WTC11 (cell line): ENCODE results near the gene TAL1. TPM values are rescaled to one million over a fixed set of nuclear protein-coding genes. Genes with fewer than 3 reads are reported as not detected.

ENCODE experiments used
- ATAC-seq: fragments of 200-7000 bp; cut with Tn5 transposase; 2 replicates; pipeline ENCODE4 v1.10.0; 2021; ENCODE audit warnings: mild to moderate bottlenecking, moderate library complexity
- CTCF ChIA-PET: fragments of 300-600 bp; sonication (Branson Sonifier 250); formaldehyde crosslinking; loops from one replicate; lab custom pipeline; 2021; ENCODE audit warnings: antibody characterized with exemption; lab: Charles Lee
- POLR2A ChIA-PET: fragments of 350-600 bp; sonication (Branson Sonifier 250); formaldehyde crosslinking; loops from one replicate; lab custom pipeline; 2021; ENCODE audit warnings: antibody characterized with exemption; lab: Charles Lee
- DNase-seq: peaks from one replicate; pipeline ENCODE4 v3.0.0; 2021; ENCODE audit warnings: low spot score
- H3K27ac Mint-ChIP-seq: 2 replicates; pipeline ENCODE4 v1.8.0; 2021; ENCODE audit warnings: mixed read lengths
- H3K27me3 Mint-ChIP-seq: 2 replicates; pipeline ENCODE4 v1.8.0; 2021; ENCODE audit warnings: low read depth, mild to moderate bottlenecking, moderate library complexity, mixed read lengths
- H3K36me3 Mint-ChIP-seq: 2 replicates; pipeline ENCODE4 v1.8.0; 2021; ENCODE audit warnings: mixed read lengths
- H3K4me1 Mint-ChIP-seq: 2 replicates; pipeline ENCODE4 v1.8.0; 2022; ENCODE audit warnings: mixed read lengths
- H3K4me3 Mint-ChIP-seq: 2 replicates; pipeline ENCODE4 v1.8.0; 2021; ENCODE audit warnings: mild to moderate bottlenecking, moderate library complexity, mixed read lengths
- H3K9me3 Mint-ChIP-seq: 2 replicates; pipeline ENCODE4 v1.8.0; 2021; ENCODE audit warnings: mixed read lengths
- CBFB ChIP-seq: sonication (generic); formaldehyde crosslinking; IDR thresholded peaks from 2 replicates; pipeline ENCODE4 v1.8.1; 2022; ENCODE audit warnings: mild to moderate bottlenecking, low read depth, missing genetic modification reagents
- CREB1 ChIP-seq: sonication (generic); formaldehyde crosslinking; IDR thresholded peaks from 2 replicates; pipeline ENCODE4 v1.8.0; 2023; ENCODE audit warnings: mild to moderate bottlenecking, missing genetic modification reagents
- CTCF ChIP-seq: fragments of 200-600 bp; IDR thresholded peaks from 2 replicates; pipeline ENCODE4 v1.8.0; 2022; ENCODE audit warnings: antibody characterized with exemption
- EMX1 ChIP-seq: fragments of 250-450 bp; sonication (Bioruptor Pico); IDR thresholded peaks from 2 replicates; pipeline ENCODE4 v1.8.0; 2021; ENCODE audit warnings: mild to moderate bottlenecking
- FOXP1 ChIP-seq: sonication (generic); formaldehyde crosslinking; IDR thresholded peaks from 2 replicates; pipeline ENCODE4 v1.8.0; 2022; ENCODE audit warnings: missing genetic modification reagents, mild to moderate bottlenecking, moderate library complexity, borderline replicate concordance
- GABPB1 ChIP-seq: sonication (generic); formaldehyde crosslinking; IDR thresholded peaks from 2 replicates; pipeline ENCODE4 v1.8.1; 2023; ENCODE audit warnings: mild to moderate bottlenecking, missing genetic modification reagents
- IRF1 ChIP-seq: sonication (generic); formaldehyde crosslinking; IDR thresholded peaks from 2 replicates; pipeline ENCODE4 v1.8.0; 2023; ENCODE audit warnings: missing genetic modification reagents
- KAT7 ChIP-seq: sonication (generic); formaldehyde crosslinking; IDR thresholded peaks from 2 replicates; pipeline ENCODE4 v1.8.1; 2023; ENCODE audit warnings: missing genetic modification reagents, mild to moderate bottlenecking, borderline replicate concordance
- MXD4 ChIP-seq: fragments of 250-450 bp; sonication (Bioruptor Pico); IDR thresholded peaks from 2 replicates; pipeline ENCODE4 v1.8.0; 2021; ENCODE audit warnings: mild to moderate bottlenecking, moderate library complexity, borderline replicate concordance
- NFATC4 ChIP-seq: fragments of 250-450 bp; sonication (Bioruptor Pico); IDR thresholded peaks from 2 replicates; pipeline ENCODE4 v1.9.0; 2021; ENCODE audit warnings: mild to moderate bottlenecking
- PRRX2 ChIP-seq: fragments of 250-450 bp; sonication (Bioruptor Pico); IDR thresholded peaks from 2 replicates; pipeline ENCODE4 v1.8.0; 2021; ENCODE audit warnings: mild to moderate bottlenecking
- SMAD4 ChIP-seq: sonication (generic); formaldehyde crosslinking; IDR thresholded peaks from 2 replicates; pipeline ENCODE4 v1.8.0; 2022; ENCODE audit warnings: mild to moderate bottlenecking, missing genetic modification reagents
- TCF7 ChIP-seq: sonication (generic); formaldehyde crosslinking; IDR thresholded peaks from 2 replicates; pipeline ENCODE4 v1.8.0; 2022; ENCODE audit warnings: mild to moderate bottlenecking, low read depth, missing genetic modification reagents, moderate library complexity
- TEAD1 ChIP-seq: sonication (generic); formaldehyde crosslinking; IDR thresholded peaks from 2 replicates; pipeline ENCODE4 v1.8.0; 2022; ENCODE audit warnings: mild to moderate bottlenecking, missing genetic modification reagents
- ZNF232 ChIP-seq: sonication (generic); formaldehyde crosslinking; IDR thresholded peaks from 2 replicates; pipeline ENCODE4 v1.8.0; 2022; ENCODE audit warnings: mild to moderate bottlenecking, missing genetic modification reagents
- ZNF317 ChIP-seq: sonication (generic); formaldehyde crosslinking; IDR thresholded peaks from 2 replicates; pipeline ENCODE4 v1.8.1; 2023; ENCODE audit warnings: low read depth, mild to moderate bottlenecking, moderate library complexity, missing genetic modification reagents, borderline replicate concordance
- ZNF532 ChIP-seq: fragments of 250-450 bp; sonication (Bioruptor Pico); IDR thresholded peaks from 2 replicates; pipeline ENCODE4 v1.9.0; 2021; ENCODE audit warnings: mild to moderate bottlenecking, borderline replicate concordance
- total RNA-seq: library from RNA; stranded (reverse); gene quantifications from 3 replicates; pipeline ENCODE4 v1.2.3, GENCODE V29; 2021
- TF ChIP-seq, protein P1 (sequence below): fragments of 250-450 bp; sonication (Bioruptor Pico); IDR thresholded peaks from 2 replicates; pipeline ENCODE4 v1.9.0; 2021; ENCODE audit warnings: moderate library complexity, mild to moderate bottlenecking, inconsistent platforms, borderline replicate concordance
- TF ChIP-seq, protein P2 (sequence below): sonication (generic); formaldehyde crosslinking; IDR thresholded peaks from 2 replicates; pipeline ENCODE4 v1.8.1; 2022; ENCODE audit warnings: low read depth, mild to moderate bottlenecking, moderate library complexity, missing genetic modification reagents, borderline replicate concordance
- TF ChIP-seq, protein P3 (sequence below): sonication (generic); formaldehyde crosslinking; conservative IDR thresholded peaks from 2 replicates; pipeline ENCODE4 v1.8.1; 2022; ENCODE audit warnings: mild to moderate bottlenecking, missing genetic modification reagents
- TF ChIP-seq, protein P4 (sequence below): sonication (generic); formaldehyde crosslinking; IDR thresholded peaks from 2 replicates; pipeline ENCODE4 v1.8.0; 2022; ENCODE audit warnings: mild to moderate bottlenecking, missing genetic modification reagents

The TAL1 gene
- total RNA-seq, 1 experiment from 2014 or later = 0.63 TPM

- peak; percentile 43; the same call in 1 of the 2 replicates for TF ChIP-seq GABPB1
- no peak for TF ChIP-seq ZNF232 (CRISPR knock-in tag)
- TF ChIP-seq TEAD1 (CRISPR knock-in tag) = peak; percentile 60; the same call in 1 of the 2 replicates
- TF ChIP-seq CTCF = peak; percentile 62
Measured at GRCh38 chr1:47179017-47179987, 52.7 kb downstream of the TAL1 start (continued).

- DNase-seq (no peak), ATAC-seq (no peak)
- Mint-ChIP-seq H3K36me3 (no peaks in the 10 kb centered on the region), H3K27me3 (peaks cover 36% of the 10 kb centered on the region), H3K4me3 (peak overlapping the region; percentile 79), H3K27ac (peak overlapping the region; percentile 76; the same call in 1 of the 2 replicates), H3K9me3 (no peaks in the 10 kb centered on the region), H3K4me1 (peaks cover 22% of the 10 kb centered on the region)
- POLR2A ChIA-PET = interaction anchor here (0.9 to 1.9 kb wide), 4 partner anchors 12 to 155 kb away, joined by 3 to 7 read pairs (median 6); partner anchors contain the start of genes CMPK1, PDZK1IP1 and STIL
- TF ChIP-seq IRF1 (CRISPR knock-in tag) (no peak), TCF7 (0 out of 2 replicates have a peak, but pooled peaks have one; percentile 21), KAT7 (CRISPR knock-in tag) (no peak), TEAD1 (CRISPR knock-in tag) (no peak)
- TF ChIP-seq, protein P1, sequence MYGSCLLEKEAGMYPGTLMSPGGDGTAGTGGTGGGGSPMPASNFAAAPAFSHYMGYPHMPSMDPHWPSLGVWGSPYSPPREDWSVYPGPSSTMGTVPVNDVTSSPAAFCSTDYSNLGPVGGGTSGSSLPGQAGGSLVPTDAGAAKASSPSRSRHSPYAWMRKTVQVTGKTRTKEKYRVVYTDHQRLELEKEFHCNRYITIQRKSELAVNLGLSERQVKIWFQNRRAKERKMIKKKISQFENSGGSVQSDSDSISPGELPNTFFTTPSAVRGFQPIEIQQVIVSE (CRISPR knock-in tag) = no peak
- CTCF ChIA-PET = interaction anchor here (0.5 to 4.8 kb wide), 57 partner anchors 12 to 1367 kb away, joined by 3 to 152 read pairs (median 5); partner anchors contain the start of genes CMPK1, CYP4X1, FOXD2 and MKNK1
Measured at GRCh38 chr1:47178654-47179016, 53.4 kb downstream of the TAL1 start.

DNA sequence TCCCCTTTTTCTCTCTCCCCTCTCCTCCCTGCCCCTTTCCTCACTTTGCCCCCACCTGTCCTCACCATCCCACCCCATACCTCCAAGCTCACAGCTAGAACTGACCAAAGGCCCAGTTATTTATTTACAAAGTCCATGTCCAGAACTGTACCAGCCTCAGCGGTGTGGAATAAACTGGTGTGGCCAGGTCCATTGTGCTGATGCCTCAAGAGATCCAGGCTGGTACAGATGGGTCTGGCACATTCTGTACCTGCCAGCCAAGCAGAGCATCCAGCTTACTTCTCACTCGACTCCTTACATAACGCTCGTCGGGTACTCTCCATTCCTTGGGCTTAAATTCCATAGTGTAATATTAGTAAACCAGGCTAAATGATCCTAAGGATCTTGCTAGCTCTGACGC is 54.0 kb downstream of the TAL1 start:
- ChIA-PET CTCF (interaction anchor here (1.0 to 4.8 kb wide), 9 partner anchors 11 to 431 kb away, joined by 4 to 152 read pairs (median 10); partner anchors contain the start of gene PDZK1IP1), POLR2A (interaction anchor here (1.6 to 1.9 kb wide), 2 partner anchors 15 to 136 kb away, joined by 6 to 7 read pairs; partner anchors contain the start of gene STIL)
- Mint-ChIP-seq H3K27me3 (peaks cover 36% of the 10 kb centered on the region), H3K27ac (no peak overlapping the region), H3K9me3 (no peaks in the 10 kb centered on the region), H3K36me3 (no peaks in the 10 kb centered on the region), H3K4me1 (peaks cover 22% of the 10 kb centered on the region), H3K4me3 (no peak overlapping the region)
- DNase-seq = no peak
- ATAC-seq = no peak
- no peak for TF ChIP-seq EMX1 (CRISPR knock-in tag)
- TF ChIP-seq MXD4 (CRISPR knock-in tag) = no peak
- TF ChIP-seq ZNF532 = no peak
- TF ChIP-seq NFATC4 (CRISPR knock-in tag) = no peak
- TF ChIP-seq CBFB (CRISPR knock-in tag) = no peak
- TF ChIP-seq, protein P2, sequence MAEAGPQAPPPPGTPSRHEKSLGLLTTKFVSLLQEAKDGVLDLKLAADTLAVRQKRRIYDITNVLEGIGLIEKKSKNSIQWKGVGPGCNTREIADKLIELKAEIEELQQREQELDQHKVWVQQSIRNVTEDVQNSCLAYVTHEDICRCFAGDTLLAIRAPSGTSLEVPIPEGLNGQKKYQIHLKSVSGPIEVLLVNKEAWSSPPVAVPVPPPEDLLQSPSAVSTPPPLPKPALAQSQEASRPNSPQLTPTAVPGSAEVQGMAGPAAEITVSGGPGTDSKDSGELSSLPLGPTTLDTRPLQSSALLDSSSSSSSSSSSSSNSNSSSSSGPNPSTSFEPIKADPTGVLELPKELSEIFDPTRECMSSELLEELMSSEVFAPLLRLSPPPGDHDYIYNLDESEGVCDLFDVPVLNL = no peak
- no peak for TF ChIP-seq SMAD4 (CRISPR knock-in tag)
- no peak for TF ChIP-seq PRRX2
- TF ChIP-seq, protein P3, sequence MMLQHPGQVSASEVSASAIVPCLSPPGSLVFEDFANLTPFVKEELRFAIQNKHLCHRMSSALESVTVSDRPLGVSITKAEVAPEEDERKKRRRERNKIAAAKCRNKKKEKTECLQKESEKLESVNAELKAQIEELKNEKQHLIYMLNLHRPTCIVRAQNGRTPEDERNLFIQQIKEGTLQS (CRISPR knock-in tag) = no peak
- TF ChIP-seq, protein P4, sequence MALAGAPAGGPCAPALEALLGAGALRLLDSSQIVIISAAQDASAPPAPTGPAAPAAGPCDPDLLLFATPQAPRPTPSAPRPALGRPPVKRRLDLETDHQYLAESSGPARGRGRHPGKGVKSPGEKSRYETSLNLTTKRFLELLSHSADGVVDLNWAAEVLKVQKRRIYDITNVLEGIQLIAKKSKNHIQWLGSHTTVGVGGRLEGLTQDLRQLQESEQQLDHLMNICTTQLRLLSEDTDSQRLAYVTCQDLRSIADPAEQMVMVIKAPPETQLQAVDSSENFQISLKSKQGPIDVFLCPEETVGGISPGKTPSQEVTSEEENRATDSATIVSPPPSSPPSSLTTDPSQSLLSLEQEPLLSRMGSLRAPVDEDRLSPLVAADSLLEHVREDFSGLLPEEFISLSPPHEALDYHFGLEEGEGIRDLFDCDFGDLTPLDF (CRISPR knock-in tag) = no peak
- no peak for TF ChIP-seq FOXP1 (CRISPR knock-in tag)
- TF ChIP-seq ZNF317 = no peak
- no peak for TF ChIP-seq CREB1 (CRISPR knock-in tag)
